ENCODE results near the gene IGF2BP2. TPM values are rescaled to one million over a fixed set of nuclear protein-coding genes. Genes with fewer than 3 reads are reported as not detected.

IGF2BP2 gene
- total RNA-seq, 2 experiments from 2014 or later = 0.13 to 0.40 TPM

GRCh38 chr3:185727873-185728272 lies 97.0 kb downstream of the IGF2BP2 start:
- POLR2A ChIA-PET = no interaction called here
- CTCF ChIA-PET = no interaction called here
- no peaks in the 10 kb centered on the region for H3K36me3 Mint-ChIP-seq (ENCODE audit: low read depth)
- H3K9me3 Mint-ChIP-seq = no peaks in the 10 kb centered on the region
- peaks cover 8% of the 10 kb centered on the region for H3K4me1 Mint-ChIP-seq
- no peak overlapping the region for H3K27ac Mint-ChIP-seq
- no peak for DNase-seq
- no peak overlapping the region for H3K4me3 Mint-ChIP-seq
- peaks cover 13% of the 10 kb centered on the region for H3K27me3 Mint-ChIP-seq

GRCh38 chr3:185726254-185726967 lies 98.4 kb downstream of the IGF2BP2 start:
- POLR2A ChIA-PET = no interaction called here
- Mint-ChIP-seq H3K27ac (no peak overlapping the region), H3K36me3 (ENCODE audit: low read depth) (no peaks in the 10 kb centered on the region), H3K4me3 (no peak overlapping the region), H3K4me1 (peaks cover 4% of the 10 kb centered on the region), H3K27me3 (peaks cover 19% of the 10 kb centered on the region), H3K9me3 (no peaks in the 10 kb centered on the region)
- CTCF ChIA-PET = no interaction called here
- DNase-seq = no peak

- CTCF ChIA-PET = no interaction called here
- H3K36me3 Mint-ChIP-seq (ENCODE audit: low read depth) = no peaks in the 10 kb centered on the region
- no peak overlapping the region for H3K27ac Mint-ChIP-seq
- H3K27me3 Mint-ChIP-seq = peaks cover 23% of the 10 kb centered on the region
- no peaks in the 10 kb centered on the region for H3K9me3 Mint-ChIP-seq
- DNase-seq = no peak
- H3K4me1 Mint-ChIP-seq = peaks cover 4% of the 10 kb centered on the region
- H3K4me3 Mint-ChIP-seq = no peak overlapping the region
- POLR2A ChIA-PET = no interaction called here
Measured at GRCh38 chr3:185724761-185725160, 100.1 kb downstream of the IGF2BP2 start.

GRCh38 chr3:185724251-185724650 lies 100.6 kb downstream of the IGF2BP2 start:
- POLR2A ChIA-PET = no interaction called here
- H3K4me3 Mint-ChIP-seq = no peak overlapping the region
- no peaks in the 10 kb centered on the region for H3K36me3 Mint-ChIP-seq (ENCODE audit: low read depth)
- H3K9me3 Mint-ChIP-seq = no peaks in the 10 kb centered on the region
- no peak overlapping the region for H3K27ac Mint-ChIP-seq
- H3K27me3 Mint-ChIP-seq = peaks cover 27% of the 10 kb centered on the region
- DNase-seq = no peak
- CTCF ChIA-PET = no interaction called here
- H3K4me1 Mint-ChIP-seq = peaks cover under 1% of the 10 kb centered on the region

GRCh38 chr3:185722881-185723280 lies 102.0 kb downstream of the IGF2BP2 start:
- Mint-ChIP-seq H3K9me3 (no peaks in the 10 kb centered on the region), H3K4me1 (no peaks in the 10 kb centered on the region), H3K27me3 (peaks cover 25% of the 10 kb centered on the region), H3K27ac (no peak overlapping the region), H3K4me3 (no peak overlapping the region), H3K36me3 (ENCODE audit: low read depth) (no peaks in the 10 kb centered on the region)
- POLR2A ChIA-PET = no interaction called here
- DNase-seq = no peak
- CTCF ChIA-PET = no interaction called here

- H3K9me3 Mint-ChIP-seq = no peaks in the 10 kb centered on the region
- ChIA-PET POLR2A (no interaction called here), CTCF (no interaction called here)
- no peak overlapping the region for H3K4me3 Mint-ChIP-seq
- H3K27ac Mint-ChIP-seq = no peak overlapping the region
- no peaks in the 10 kb centered on the region for H3K4me1 Mint-ChIP-seq
- peaks cover 25% of the 10 kb centered on the region for H3K27me3 Mint-ChIP-seq
- no peaks in the 10 kb centered on the region for H3K36me3 Mint-ChIP-seq (ENCODE audit: low read depth)
- DNase-seq = no peak
Measured at GRCh38 chr3:185721970-185722369, 102.9 kb downstream of the IGF2BP2 start.

GRCh38 chr3:185720326-185720725 lies 104.5 kb downstream of the IGF2BP2 start:
- Mint-ChIP-seq H3K27me3 (peaks cover 25% of the 10 kb centered on the region), H3K36me3 (ENCODE audit: low read depth) (no peaks in the 10 kb centered on the region), H3K4me1 (no peaks in the 10 kb centered on the region), H3K9me3 (no peaks in the 10 kb centered on the region), H3K4me3 (no peak overlapping the region), H3K27ac (no peak overlapping the region)
- DNase-seq = no peak
- CTCF ChIA-PET = no interaction called here
- POLR2A ChIA-PET = no interaction called here

- no peak overlapping the region for H3K4me3 Mint-ChIP-seq
- no peaks in the 10 kb centered on the region for H3K4me1 Mint-ChIP-seq
- H3K27ac Mint-ChIP-seq = no peak overlapping the region
- ChIA-PET CTCF (no interaction called here), POLR2A (no interaction called here)
- H3K27me3 Mint-ChIP-seq = peaks cover 32% of the 10 kb centered on the region
- no peak for DNase-seq
- no peaks in the 10 kb centered on the region for H3K9me3 Mint-ChIP-seq
- no peaks in the 10 kb centered on the region for H3K36me3 Mint-ChIP-seq (ENCODE audit: low read depth)
Measured at GRCh38 chr3:185718736-185719593, 105.9 kb downstream of the IGF2BP2 start.

- H3K4me3 Mint-ChIP-seq = no peak overlapping the region
- H3K4me1 Mint-ChIP-seq = no peaks in the 10 kb centered on the region
- H3K27ac Mint-ChIP-seq = no peak overlapping the region
- POLR2A ChIA-PET = no interaction called here
- no peak for DNase-seq
- CTCF ChIA-PET = interaction anchor here (0.9 kb wide), 1 partner anchor 57 kb away, joined by 4 read pairs; no protein-coding TSS in a partner anchor
- no peaks in the 10 kb centered on the region for H3K36me3 Mint-ChIP-seq (ENCODE audit: low read depth)
- peaks cover 31% of the 10 kb centered on the region for H3K27me3 Mint-ChIP-seq
- no peaks in the 10 kb centered on the region for H3K9me3 Mint-ChIP-seq
Measured at GRCh38 chr3:185717627-185718402, 107.0 kb downstream of the IGF2BP2 start.

GRCh38 chr3:185717121-185717520 lies 107.7 kb downstream of the IGF2BP2 start:
- peaks cover 29% of the 10 kb centered on the region for H3K27me3 Mint-ChIP-seq
- no peak overlapping the region for H3K4me3 Mint-ChIP-seq
- no peaks in the 10 kb centered on the region for H3K36me3 Mint-ChIP-seq (ENCODE audit: low read depth)
- no peaks in the 10 kb centered on the region for H3K4me1 Mint-ChIP-seq
- DNase-seq = no peak
- CTCF ChIA-PET = interaction anchor here (0.6 to 0.9 kb wide), 2 partner anchors 57 kb away, joined by 3 to 4 read pairs; no protein-coding TSS in a partner anchor
- POLR2A ChIA-PET = no interaction called here
- no peaks in the 10 kb centered on the region for H3K9me3 Mint-ChIP-seq
- no peak overlapping the region for H3K27ac Mint-ChIP-seq

- DNase-seq = no peak
- Mint-ChIP-seq H3K36me3 (ENCODE audit: low read depth) (no peaks in the 10 kb centered on the region), H3K4me1 (no peaks in the 10 kb centered on the region), H3K27ac (no peak overlapping the region), H3K4me3 (no peak overlapping the region), H3K9me3 (no peaks in the 10 kb centered on the region), H3K27me3 (peaks cover 27% of the 10 kb centered on the region)
- ChIA-PET CTCF (interaction anchor here (0.6 to 0.9 kb wide), 2 partner anchors 56 to 58 kb away, joined by 3 to 4 read pairs; no protein-coding TSS in a partner anchor), POLR2A (no interaction called here)
Measured at GRCh38 chr3:185716436-185717108, 108.3 kb downstream of the IGF2BP2 start.

- Mint-ChIP-seq H3K36me3 (ENCODE audit: low read depth) (no peaks in the 10 kb centered on the region), H3K27ac (no peak overlapping the region), H3K27me3 (peaks cover 29% of the 10 kb centered on the region), H3K4me1 (no peaks in the 10 kb centered on the region), H3K9me3 (no peaks in the 10 kb centered on the region), H3K4me3 (no peak overlapping the region)
- ChIA-PET POLR2A (no interaction called here), CTCF (interaction anchor here (0.6 kb wide), 1 partner anchor 1719 kb away, joined by 3 read pairs; no protein-coding TSS in a partner anchor)
- DNase-seq = no peak
Measured at GRCh38 chr3:185715091-185715490, 109.8 kb downstream of the IGF2BP2 start.

GRCh38 chr3:185714085-185714484 lies 110.8 kb downstream of the IGF2BP2 start:
- Mint-ChIP-seq H3K4me1 (no peaks in the 10 kb centered on the region), H3K36me3 (ENCODE audit: low read depth) (no peaks in the 10 kb centered on the region), H3K9me3 (no peaks in the 10 kb centered on the region), H3K27ac (no peak overlapping the region), H3K4me3 (no peak overlapping the region), H3K27me3 (peaks cover 26% of the 10 kb centered on the region)
- POLR2A ChIA-PET = no interaction called here
- CTCF ChIA-PET = interaction anchor here (1.1 kb wide), 1 partner anchor 55 kb away, joined by 3 read pairs; no protein-coding TSS in a partner anchor
- no peak for DNase-seq
